GM19328 (cell line): ENCODE data around the gene EFCAB11.
"Not testable (repeated sequence)": the region's sequence is repeated elsewhere in the genome, so short reads cannot be mapped to it uniquely, and the experiment has no call there.

ENCODE experiments used
- ATAC-seq: cut with Tn5 transposase; IDR thresholded peaks from one replicate; pipeline ENCODE4 v1.9.1; 2021; ENCODE audit warnings: mild to moderate bottlenecking, moderate library complexity; ENCODE audit not compliant: unreplicated experiment

The EFCAB11 gene

GRCh38 chr14:89874091-89874490 is 80.4 kb downstream of the EFCAB11 start:
- ATAC-seq: not testable (repeated sequence)

- ATAC-seq: no peak
Observed at GRCh38 chr14:89870316-89870715, 84.2 kb downstream of the EFCAB11 start.

- no peak for ATAC-seq
Observed at GRCh38 chr14:89869606-89870005, 84.9 kb downstream of the EFCAB11 start.

GRCh38 chr14:89866458-89866857 is 88.1 kb downstream of the EFCAB11 start:
- ATAC-seq: no peak

GRCh38 chr14:89865153-89865552 is 89.4 kb downstream of the EFCAB11 start:
- no peak for ATAC-seq

GRCh38 chr14:89862856-89863255 is 91.7 kb downstream of the EFCAB11 start:
- ATAC-seq: no peak

GRCh38 chr14:89861630-89862029 is 92.9 kb downstream of the EFCAB11 start:
- no peak for ATAC-seq

GRCh38 chr14:89858089-89858488 is 96.4 kb downstream of the EFCAB11 start:
- ATAC-seq: no peak

- ATAC-seq: no peak
Observed at GRCh38 chr14:89856871-89857345, 97.6 kb downstream of the EFCAB11 start.

- no peak for ATAC-seq
Observed at GRCh38 chr14:89855961-89856656, 98.4 kb downstream of the EFCAB11 start.

- ATAC-seq: no peak
Observed at GRCh38 chr14:89853936-89854693, 100.4 kb downstream of the EFCAB11 start.

- no peak for ATAC-seq
Observed at GRCh38 chr14:89851106-89851505, 103.4 kb downstream of the EFCAB11 start.

- no peak for ATAC-seq
Observed at GRCh38 chr14:89849931-89850330, 104.6 kb downstream of the EFCAB11 start.

- ATAC-seq: no peak
Observed at GRCh38 chr14:89848165-89848564, 106.4 kb downstream of the EFCAB11 start.

GRCh38 chr14:89845346-89845745 is 109.2 kb downstream of the EFCAB11 start:
- ATAC-seq: no peak

GRCh38 chr14:89844508-89844907 is 110.0 kb downstream of the EFCAB11 start:
- no peak for ATAC-seq

GRCh38 chr14:89842837-89843236 is 111.7 kb downstream of the EFCAB11 start:
- ATAC-seq: no peak

- ATAC-seq: no peak
Observed at GRCh38 chr14:89841851-89842250, 112.7 kb downstream of the EFCAB11 start.

- ATAC-seq: no peak
Observed at GRCh38 chr14:89836830-89837469, 117.6 kb downstream of the EFCAB11 start.

GRCh38 chr14:89833661-89834060 is 120.9 kb downstream of the EFCAB11 start:
- ATAC-seq: no peak

- no peak for ATAC-seq
Observed at GRCh38 chr14:89833120-89833532, 121.4 kb downstream of the EFCAB11 start.
